Panc1 (cell line): ENCODE measurements around the gene PIGA. TPM values are rescaled to one million over a fixed set of nuclear protein-coding genes. Genes with fewer than 3 reads are reported as not detected.
"Not testable (repeated sequence)": the region's sequence is repeated elsewhere in the genome, so short reads cannot be mapped to it uniquely, and the experiment has no call there.

ENCODE experiments used
- ATAC-seq: fragments of 200-7000 bp; cut with Tn5 transposase; 2 replicates; pipeline ENCODE4 v1.9.1; 2020; ENCODE audit warnings: mild to moderate bottlenecking, moderate library complexity
- BruUV-seq: library from RNA; stranded (reverse); fragments of 400-500 nt; replicated peaks from 2 replicates; lab custom pipeline; 2021; lab: Mats Ljungman, UMichigan
- CTCF ChIA-PET: fragments of 300-600 bp; sonication (Branson Sonifier 250); formaldehyde crosslinking; loops from one replicate; lab custom pipeline; 2022; ENCODE audit warnings: antibody characterized with exemption; lab: Charles Lee
- POLR2A ChIA-PET: fragments of 300-600 bp; sonication (Branson Sonifier 250); formaldehyde crosslinking; loops from one replicate; lab custom pipeline; 2022; ENCODE audit warnings: antibody characterized with exemption; lab: Charles Lee
- DNase-seq: peaks from one replicate; pipeline ENCODE4 v3.0.0-alpha.2; 2010; ENCODE audit warnings: low read depth, low spot score
- H3K27ac ChIP-seq: 2 replicates; pipeline ENCODE4 v1.5.1; 2011; ENCODE audit warnings: mild to moderate bottlenecking, low read length, inconsistent platforms
- H3K27me3 ChIP-seq: fragments of 200-500 bp; sonication (Bioruptor generic); 2 replicates; pipeline ENCODE4 v1.6.0; 2014; ENCODE audit warnings: low read length, inconsistent platforms; ENCODE audit not compliant: control insufficient read depth, insufficient read depth
- H3K36me3 ChIP-seq: fragments of 200-500 bp; sonication (Bioruptor generic); 2 replicates; pipeline ENCODE4 v1.5.1; 2014; ENCODE audit warnings: inconsistent platforms, mild to moderate bottlenecking, low read length, moderate library complexity; ENCODE audit not compliant: control insufficient read depth, insufficient read depth
- H3K4me1 ChIP-seq: 2 replicates; pipeline ENCODE4 v1.5.1; 2011; ENCODE audit warnings: inconsistent platforms, mild to moderate bottlenecking, low read length, moderate library complexity; ENCODE audit not compliant: control insufficient read depth, insufficient read depth
- H3K4me3 ChIP-seq, 2 experiments: 2 replicates each; pipeline ENCODE4 v1.5.1; 2011 to 2012; ENCODE audit warnings: low read depth in 2 of 2, low read length in 2 of 2, mild to moderate bottlenecking in 2 of 2, inconsistent platforms in 1 of 2, moderate library complexity in 1 of 2
- H3K9me3 ChIP-seq: fragments of 200-500 bp; sonication (Bioruptor generic); 2 replicates; pipeline ENCODE4 v1.5.1; 2014; ENCODE audit warnings: low read depth, mild to moderate bottlenecking, inconsistent platforms, low read length, moderate library complexity; ENCODE audit not compliant: control insufficient read depth, insufficient read depth
- POLR2AphosphoS5 ChIP-seq: IDR thresholded peaks from 2 replicates; pipeline ENCODE4 v1.6.1; 2012; ENCODE audit warnings: mild to moderate bottlenecking, low read depth, low read length, moderate library complexity
- SIN3A ChIP-seq: IDR thresholded peaks from 2 replicates; pipeline ENCODE4 v1.6.1; 2012; ENCODE audit warnings: low read depth, mild to moderate bottlenecking, low read length, moderate library complexity, borderline replicate concordance; ENCODE audit not compliant: insufficient read depth
- TCF7L2 ChIP-seq: IDR thresholded peaks from 2 replicates; pipeline ENCODE4 v1.6.1; 2011; ENCODE audit warnings: mild to moderate bottlenecking, low read depth, low read length, inconsistent platforms
- in situ Hi-C: cut with HindIII; loops from 2 replicates; pipeline ENCODE4 v1.10.0; 2016; ENCODE audit warnings: low sequenced_read_pairs, low pct_unique_long_range_greater_than_20kb
- intact Hi-C: fragments of 100-400 bp; cut with micrococcal nuclease; formaldehyde crosslinking; loops from one replicate; pipeline ENCODE4 v1.10.0; 2022; ENCODE audit not compliant: unreplicated experiment
- total RNA-seq: library from RNA; stranded (reverse); gene quantifications from one replicate; pipeline ENCODE4 v1.2.1, GENCODE V29; 2021; ENCODE audit not compliant: unreplicated experiment
- TF ChIP-seq, protein P1 (sequence below): fragments of 450-650 bp; IDR thresholded peaks from 2 replicates; pipeline ENCODE4 v1.5.1; 2017; ENCODE audit warnings: mild to moderate bottlenecking
- TF ChIP-seq, protein P2 (sequence below), 2 experiments: IDR thresholded peaks; 2 replicates each; pipeline ENCODE4 v1.6.1; 2011 to 2012; ENCODE audit warnings: low read depth in 2 of 2, control low read depth in 1 of 2, low read length in 1 of 2, mild to moderate bottlenecking in 1 of 2, moderate library complexity in 1 of 2; ENCODE audit not compliant: insufficient read depth in 1 of 2

Gene PIGA
- total RNA-seq, 1 experiment from 2014 or later = 8.2 TPM

GRCh38 chrX:15311119-15311518 lies 24.2 kb downstream of the PIGA start:
- H3K36me3 ChIP-seq = no peaks in the 10 kb centered on the region
- no TSS peak for BruUV-seq
- TF ChIP-seq TCF7L2 = no peak
- no peak for TF ChIP-seq POLR2AphosphoS5
- TF ChIP-seq, protein P1, sequence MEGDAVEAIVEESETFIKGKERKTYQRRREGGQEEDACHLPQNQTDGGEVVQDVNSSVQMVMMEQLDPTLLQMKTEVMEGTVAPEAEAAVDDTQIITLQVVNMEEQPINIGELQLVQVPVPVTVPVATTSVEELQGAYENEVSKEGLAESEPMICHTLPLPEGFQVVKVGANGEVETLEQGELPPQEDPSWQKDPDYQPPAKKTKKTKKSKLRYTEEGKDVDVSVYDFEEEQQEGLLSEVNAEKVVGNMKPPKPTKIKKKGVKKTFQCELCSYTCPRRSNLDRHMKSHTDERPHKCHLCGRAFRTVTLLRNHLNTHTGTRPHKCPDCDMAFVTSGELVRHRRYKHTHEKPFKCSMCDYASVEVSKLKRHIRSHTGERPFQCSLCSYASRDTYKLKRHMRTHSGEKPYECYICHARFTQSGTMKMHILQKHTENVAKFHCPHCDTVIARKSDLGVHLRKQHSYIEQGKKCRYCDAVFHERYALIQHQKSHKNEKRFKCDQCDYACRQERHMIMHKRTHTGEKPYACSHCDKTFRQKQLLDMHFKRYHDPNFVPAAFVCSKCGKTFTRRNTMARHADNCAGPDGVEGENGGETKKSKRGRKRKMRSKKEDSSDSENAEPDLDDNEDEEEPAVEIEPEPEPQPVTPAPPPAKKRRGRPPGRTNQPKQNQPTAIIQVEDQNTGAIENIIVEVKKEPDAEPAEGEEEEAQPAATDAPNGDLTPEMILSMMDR = no peak
- no peak for TF ChIP-seq SIN3A
- TF ChIP-seq, protein P2, sequence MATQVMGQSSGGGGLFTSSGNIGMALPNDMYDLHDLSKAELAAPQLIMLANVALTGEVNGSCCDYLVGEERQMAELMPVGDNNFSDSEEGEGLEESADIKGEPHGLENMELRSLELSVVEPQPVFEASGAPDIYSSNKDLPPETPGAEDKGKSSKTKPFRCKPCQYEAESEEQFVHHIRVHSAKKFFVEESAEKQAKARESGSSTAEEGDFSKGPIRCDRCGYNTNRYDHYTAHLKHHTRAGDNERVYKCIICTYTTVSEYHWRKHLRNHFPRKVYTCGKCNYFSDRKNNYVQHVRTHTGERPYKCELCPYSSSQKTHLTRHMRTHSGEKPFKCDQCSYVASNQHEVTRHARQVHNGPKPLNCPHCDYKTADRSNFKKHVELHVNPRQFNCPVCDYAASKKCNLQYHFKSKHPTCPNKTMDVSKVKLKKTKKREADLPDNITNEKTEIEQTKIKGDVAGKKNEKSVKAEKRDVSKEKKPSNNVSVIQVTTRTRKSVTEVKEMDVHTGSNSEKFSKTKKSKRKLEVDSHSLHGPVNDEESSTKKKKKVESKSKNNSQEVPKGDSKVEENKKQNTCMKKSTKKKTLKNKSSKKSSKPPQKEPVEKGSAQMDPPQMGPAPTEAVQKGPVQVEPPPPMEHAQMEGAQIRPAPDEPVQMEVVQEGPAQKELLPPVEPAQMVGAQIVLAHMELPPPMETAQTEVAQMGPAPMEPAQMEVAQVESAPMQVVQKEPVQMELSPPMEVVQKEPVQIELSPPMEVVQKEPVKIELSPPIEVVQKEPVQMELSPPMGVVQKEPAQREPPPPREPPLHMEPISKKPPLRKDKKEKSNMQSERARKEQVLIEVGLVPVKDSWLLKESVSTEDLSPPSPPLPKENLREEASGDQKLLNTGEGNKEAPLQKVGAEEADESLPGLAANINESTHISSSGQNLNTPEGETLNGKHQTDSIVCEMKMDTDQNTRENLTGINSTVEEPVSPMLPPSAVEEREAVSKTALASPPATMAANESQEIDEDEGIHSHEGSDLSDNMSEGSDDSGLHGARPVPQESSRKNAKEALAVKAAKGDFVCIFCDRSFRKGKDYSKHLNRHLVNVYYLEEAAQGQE (IDR thresholded peaks at IDR 0.05; ENCODE audit: insufficient read depth in 1 of 2, low read depth in 2 of 2, low read length in 1 of 2) = no peak
- ATAC-seq (no peak), DNase-seq (no peak)
- no peaks in the 10 kb centered on the region for H3K9me3 ChIP-seq
- H3K27me3 ChIP-seq = no peaks in the 10 kb centered on the region
- in situ Hi-C loops (no loop called here), intact Hi-C loops (no loop called here)
- CTCF ChIA-PET = no interaction called here
- H3K4me3 ChIP-seq = no peak overlapping the region
- H3K27ac ChIP-seq = no peak overlapping the region
- POLR2A ChIA-PET = no interaction called here
- H3K4me1 ChIP-seq = no peaks in the 10 kb centered on the region

DNA sequence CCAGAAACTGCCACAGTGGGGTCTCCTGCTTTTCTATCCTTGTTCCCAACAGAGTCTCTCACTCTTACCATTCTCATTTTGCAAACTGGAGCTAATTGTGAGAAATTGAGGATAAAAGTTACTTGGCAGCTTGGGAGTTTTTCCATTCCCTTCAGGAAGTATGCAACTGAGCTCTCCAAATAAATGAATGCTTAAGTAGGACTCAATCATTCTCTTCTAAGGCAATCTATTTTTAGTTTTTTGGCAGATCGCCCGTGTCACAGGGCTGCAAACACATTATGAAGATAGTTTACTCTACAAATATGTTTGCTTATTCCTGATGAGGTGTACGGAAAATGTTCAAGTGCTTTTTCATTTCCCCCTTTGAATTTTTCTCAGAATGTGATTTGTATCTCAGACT lies 25.2 kb downstream of the PIGA start:
- DNase-seq = no peak
- H3K27ac ChIP-seq = no peak overlapping the region
- H3K4me3 ChIP-seq = no peak overlapping the region
- no peaks in the 10 kb centered on the region for H3K36me3 ChIP-seq
- intact Hi-C loops = no loop called here
- H3K9me3 ChIP-seq = no peaks in the 10 kb centered on the region
- no peaks in the 10 kb centered on the region for H3K27me3 ChIP-seq
- in situ Hi-C loops = no loop called here
- ATAC-seq = no peak
- CTCF ChIA-PET = no interaction called here
- POLR2A ChIA-PET = no interaction called here
- TF ChIP-seq POLR2AphosphoS5 (no peak), TCF7L2 (no peak), SIN3A (no peak)
- TF ChIP-seq, protein P1 = no peak
- TF ChIP-seq, protein P2 (IDR thresholded peaks at IDR 0.05; ENCODE audit: insufficient read depth in 1 of 2, low read depth in 2 of 2, low read length in 1 of 2) = no peak
- no peaks in the 10 kb centered on the region for H3K4me1 ChIP-seq
- no TSS peak for BruUV-seq

- H3K27ac ChIP-seq, DNase-seq, in situ Hi-C loops, BruUV-seq, H3K9me3 ChIP-seq, CTCF ChIA-PET, H3K4me1 ChIP-seq, H3K36me3 ChIP-seq, POLR2A ChIA-PET, H3K4me3 ChIP-seq, H3K27me3 ChIP-seq, ATAC-seq, intact Hi-C loops: not testable (repeated sequence)
These were observed 29.4 kb downstream of the PIGA start for GRCh38 chrX:15305899-15306298.
